Mammary epithelial cell (primary cell): ENCODE data around the gene CSNK1G1.

Source experiments
- EZH2 ChIP-seq: IDR thresholded peaks from 2 replicates; pipeline ENCODE4 v1.6.1; 2012; ENCODE audit warnings: low read length, inconsistent platforms, borderline replicate concordance
- TF ChIP-seq, protein P1 (sequence below), 2 donors: IDR thresholded peaks in 1 of 2; conservative IDR thresholded peaks in 1 of 2; 2 replicates each; pipeline ENCODE4 v1.5.1; 2011 to 2012; ENCODE audit warnings: inconsistent platforms in 2 of 2, low read length in 2 of 2, mild to moderate bottlenecking in 2 of 2, control low read depth in 1 of 2, low read depth in 1 of 2; ENCODE audit not compliant: insufficient read depth in 1 of 2; ENCODE audit errors: extremely low read depth in 1 of 2

GRCh38 chr15:64143276-64143675 lies 212.7 kb downstream of the CSNK1G1 start:
- TF ChIP-seq, protein P1, sequence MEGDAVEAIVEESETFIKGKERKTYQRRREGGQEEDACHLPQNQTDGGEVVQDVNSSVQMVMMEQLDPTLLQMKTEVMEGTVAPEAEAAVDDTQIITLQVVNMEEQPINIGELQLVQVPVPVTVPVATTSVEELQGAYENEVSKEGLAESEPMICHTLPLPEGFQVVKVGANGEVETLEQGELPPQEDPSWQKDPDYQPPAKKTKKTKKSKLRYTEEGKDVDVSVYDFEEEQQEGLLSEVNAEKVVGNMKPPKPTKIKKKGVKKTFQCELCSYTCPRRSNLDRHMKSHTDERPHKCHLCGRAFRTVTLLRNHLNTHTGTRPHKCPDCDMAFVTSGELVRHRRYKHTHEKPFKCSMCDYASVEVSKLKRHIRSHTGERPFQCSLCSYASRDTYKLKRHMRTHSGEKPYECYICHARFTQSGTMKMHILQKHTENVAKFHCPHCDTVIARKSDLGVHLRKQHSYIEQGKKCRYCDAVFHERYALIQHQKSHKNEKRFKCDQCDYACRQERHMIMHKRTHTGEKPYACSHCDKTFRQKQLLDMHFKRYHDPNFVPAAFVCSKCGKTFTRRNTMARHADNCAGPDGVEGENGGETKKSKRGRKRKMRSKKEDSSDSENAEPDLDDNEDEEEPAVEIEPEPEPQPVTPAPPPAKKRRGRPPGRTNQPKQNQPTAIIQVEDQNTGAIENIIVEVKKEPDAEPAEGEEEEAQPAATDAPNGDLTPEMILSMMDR (conservative IDR thresholded peaks at IDR 0.05 in 1 of 2, IDR thresholded peaks at IDR 0.05 in 1 of 2; ENCODE audit: extremely low read depth in 1 of 2, insufficient read depth in 1 of 2, low read depth in 1 of 2, low read length in 2 of 2), result no peak
- no peak for TF ChIP-seq EZH2
